ENCODE measurements around the gene KDM4C.
"Not testable (repeated sequence)": the region's sequence is repeated elsewhere in the genome, so short reads cannot be mapped to it uniquely, and the experiment has no call there.

DNA sequence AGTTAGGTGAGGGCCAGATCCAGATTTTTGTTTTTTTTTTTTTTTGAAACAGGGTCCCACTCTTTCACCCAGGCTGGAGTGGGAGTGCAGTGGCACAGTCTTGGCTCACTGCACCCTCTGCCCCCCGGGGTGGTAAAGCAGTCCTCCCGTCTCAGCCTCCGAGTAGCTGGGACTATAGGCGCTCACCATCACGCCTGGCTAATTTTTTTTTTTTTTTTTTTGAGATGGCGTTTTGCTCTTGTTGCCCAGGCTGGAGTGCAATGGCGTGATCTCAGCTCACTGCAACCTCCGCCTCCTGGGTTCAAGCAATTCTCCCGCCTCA is 31.2 kb downstream of the KDM4C start:
- TF ChIP-seq, protein P1, sequence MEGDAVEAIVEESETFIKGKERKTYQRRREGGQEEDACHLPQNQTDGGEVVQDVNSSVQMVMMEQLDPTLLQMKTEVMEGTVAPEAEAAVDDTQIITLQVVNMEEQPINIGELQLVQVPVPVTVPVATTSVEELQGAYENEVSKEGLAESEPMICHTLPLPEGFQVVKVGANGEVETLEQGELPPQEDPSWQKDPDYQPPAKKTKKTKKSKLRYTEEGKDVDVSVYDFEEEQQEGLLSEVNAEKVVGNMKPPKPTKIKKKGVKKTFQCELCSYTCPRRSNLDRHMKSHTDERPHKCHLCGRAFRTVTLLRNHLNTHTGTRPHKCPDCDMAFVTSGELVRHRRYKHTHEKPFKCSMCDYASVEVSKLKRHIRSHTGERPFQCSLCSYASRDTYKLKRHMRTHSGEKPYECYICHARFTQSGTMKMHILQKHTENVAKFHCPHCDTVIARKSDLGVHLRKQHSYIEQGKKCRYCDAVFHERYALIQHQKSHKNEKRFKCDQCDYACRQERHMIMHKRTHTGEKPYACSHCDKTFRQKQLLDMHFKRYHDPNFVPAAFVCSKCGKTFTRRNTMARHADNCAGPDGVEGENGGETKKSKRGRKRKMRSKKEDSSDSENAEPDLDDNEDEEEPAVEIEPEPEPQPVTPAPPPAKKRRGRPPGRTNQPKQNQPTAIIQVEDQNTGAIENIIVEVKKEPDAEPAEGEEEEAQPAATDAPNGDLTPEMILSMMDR (IDR thresholded peaks at IDR 0.05; ENCODE audit: borderline replicate concordance, extremely low read depth, low read length, poor library complexity, severe bottlenecking) = not testable (repeated sequence)
- not testable (repeated sequence) for TF ChIP-seq EZH2 (IDR thresholded peaks at IDR 0.05; ENCODE audit: borderline replicate concordance, low read depth, low read length, severe bottlenecking)

Measured in DND-41 (cell line).